CD4-positive, alpha-beta T cell (primary cell): ENCODE measurements around the gene HS6ST2. TPM values are rescaled to one million over a fixed set of nuclear protein-coding genes. Genes with fewer than 3 reads are reported as not detected.

Source experiments
- ATAC-seq: fragments of 200-7000 bp; cut with Tn5 transposase; one replicate; pipeline ENCODE4 v1.10.0; 2022; ENCODE audit warnings: mild to moderate bottlenecking; ENCODE audit not compliant: poor library complexity
- CTCF ChIA-PET: fragments of 350-600 bp; sonication (Branson Sonifier 250); formaldehyde crosslinking; loops from one replicate; lab custom pipeline; 2021; ENCODE audit warnings: antibody characterized with exemption, inconsistent platforms; lab: Charles Lee
- POLR2A ChIA-PET: fragments of 350-600 bp; sonication (Branson Sonifier 250); formaldehyde crosslinking; loops from one replicate; lab custom pipeline; 2021; ENCODE audit warnings: antibody characterized with exemption, inconsistent platforms; lab: Charles Lee
- DNase-seq, 14 experiments: peaks; one replicate each; pipeline ENCODE4 v3.0.0-alpha.2; 2013 to 2020; ENCODE audit warnings: mixed read lengths in 2 of 14
- H3K27ac ChIP-seq, 2 donors: one replicate each; pipeline versions ENCODE4 v1.5.1 to v1.7.0; 2013; ENCODE audit warnings: low read length in 2 of 2, low read depth in 1 of 2, mild to moderate bottlenecking in 1 of 2
- H3K27me3 ChIP-seq, 2 experiments: 1 replicate in 1 of 2; 2 replicates in 1 of 2; pipeline versions ENCODE4 v1.6.1 to v1.7.0; 2013; ENCODE audit warnings: low read length in 2 of 2, control low read depth in 1 of 2, mild to moderate bottlenecking in 1 of 2, moderate library complexity in 1 of 2; ENCODE audit not compliant: insufficient read depth in 2 of 2, control insufficient read depth in 1 of 2
- H3K36me3 ChIP-seq: one replicate; pipeline ENCODE4 v1.6.1; 2013; ENCODE audit warnings: low read length, control low read depth; ENCODE audit not compliant: insufficient read depth
- H3K4me1 ChIP-seq: one replicate; pipeline ENCODE4 v1.6.1; 2013; ENCODE audit warnings: low read length, control low read depth; ENCODE audit not compliant: insufficient read depth
- H3K4me3 ChIP-seq: one replicate; pipeline ENCODE4 v1.5.1; 2013; ENCODE audit warnings: mild to moderate bottlenecking, low read length, moderate library complexity
- H3K9me3 ChIP-seq, 2 experiments: 1 replicate in 1 of 2; 2 replicates in 1 of 2; pipeline versions ENCODE4 v1.6.1 to v1.7.0; 2013; ENCODE audit warnings: low read length in 2 of 2, mild to moderate bottlenecking in 2 of 2, control low read depth in 1 of 2, moderate library complexity in 1 of 2; ENCODE audit not compliant: control insufficient read depth in 1 of 2, insufficient read depth in 1 of 2
- H3K27ac Mint-ChIP-seq: one replicate; pipeline ENCODE4 v1.8.0; 2020; ENCODE audit warnings: mixed read lengths
- H3K27me3 Mint-ChIP-seq: one replicate; pipeline ENCODE4 v1.8.0; 2021; ENCODE audit warnings: mixed read lengths
- H3K36me3 Mint-ChIP-seq: one replicate; pipeline ENCODE4 v1.8.0; 2021; ENCODE audit warnings: low read depth, mixed read lengths
- H3K4me1 Mint-ChIP-seq: one replicate; pipeline ENCODE4 v1.8.0; 2021; ENCODE audit warnings: low read depth, mixed read lengths
- H3K4me3 Mint-ChIP-seq: one replicate; pipeline ENCODE4 v1.8.0; 2020; ENCODE audit warnings: mild to moderate bottlenecking, mixed read lengths
- H3K9me3 Mint-ChIP-seq: one replicate; pipeline ENCODE4 v1.8.0; 2020; ENCODE audit warnings: mixed read lengths
- CTCF ChIP-seq: fragments of 200-600 bp; IDR thresholded peaks from one replicate; pipeline ENCODE4 v1.8.0; 2022; ENCODE audit warnings: antibody characterized with exemption, mild to moderate bottlenecking
- intact Hi-C, 2 experiments: fragments of 100-400 bp; cut with DNase I in 1 of 2; cut with micrococcal nuclease in 1 of 2; formaldehyde crosslinking; loops; one replicate each; pipeline versions ENCODE4 v1.15.1 to v1.9.0; 2023 to 2025; cut with DNase I, micrococcal nuclease
- total RNA-seq, 174 experiments: library from RNA in 2 of 174; stranded (reverse) in 2 of 174; gene quantifications; one replicate each; pipeline ENCODE4 v1.2.3 and lab custom pipeline; 2021 to 2026

The HS6ST2 gene
- total RNA-seq, 2 experiments from 2014 or later, result not detected

GRCh38 chrX:132639446-132639845 is 319.0 kb downstream of the HS6ST2 start:
- ATAC-seq (no peak), DNase-seq (no peak)
- H3K27me3 ChIP-seq, result no peaks in the 10 kb centered on the region
- H3K27ac ChIP-seq, result no peak overlapping the region
- H3K36me3 ChIP-seq, result no peaks in the 10 kb centered on the region
- H3K27ac Mint-ChIP-seq, result no peak overlapping the region
- H3K9me3 Mint-ChIP-seq, result no peaks in the 10 kb centered on the region
- no peaks in the 10 kb centered on the region for H3K9me3 ChIP-seq
- ChIA-PET POLR2A (no interaction called here), CTCF (interaction anchor here (1.2 kb wide), 1 partner anchor 13 kb away, joined by 3 read pairs; no protein-coding TSS in a partner anchor)
- no peaks in the 10 kb centered on the region for H3K27me3 Mint-ChIP-seq
- H3K4me1 Mint-ChIP-seq, result no peaks in the 10 kb centered on the region
- TF ChIP-seq CTCF, result no peak
- H3K36me3 Mint-ChIP-seq, result no peaks in the 10 kb centered on the region
- H3K4me1 ChIP-seq, result no peaks in the 10 kb centered on the region
- no peak overlapping the region for H3K4me3 Mint-ChIP-seq
- intact Hi-C loops, result no loop called here
- H3K4me3 ChIP-seq, result no peak overlapping the region

GRCh38 chrX:132638313-132638712 is 320.1 kb downstream of the HS6ST2 start:
- intact Hi-C loops, result no loop called here
- Mint-ChIP-seq H3K4me1 (no peaks in the 10 kb centered on the region), H3K36me3 (no peaks in the 10 kb centered on the region), H3K4me3 (no peak overlapping the region), H3K9me3 (no peaks in the 10 kb centered on the region), H3K27me3 (no peaks in the 10 kb centered on the region), H3K27ac (no peak overlapping the region)
- ATAC-seq (no peak), DNase-seq (no peak)
- Histone ChIP-seq H3K4me1 (no peaks in the 10 kb centered on the region), H3K4me3 (no peak overlapping the region), H3K27ac (no peak overlapping the region), H3K27me3 (no peaks in the 10 kb centered on the region), H3K36me3 (no peaks in the 10 kb centered on the region), H3K9me3 (no peaks in the 10 kb centered on the region)
- TF ChIP-seq CTCF, result no peak
- POLR2A ChIA-PET, result no interaction called here
- CTCF ChIA-PET, result no interaction called here

- no peak overlapping the region for H3K27ac Mint-ChIP-seq
- ChIA-PET POLR2A (no interaction called here), CTCF (no interaction called here)
Observed at GRCh38 chrX:132636080-132636479, 322.3 kb downstream of the HS6ST2 start.

More at GRCh38 chrX:132636080-132636479, 322.3 kb downstream of the HS6ST2 start:
- Mint-ChIP-seq H3K4me3 (no peak overlapping the region), H3K36me3 (no peaks in the 10 kb centered on the region), H3K9me3 (no peaks in the 10 kb centered on the region), H3K4me1 (no peaks in the 10 kb centered on the region), H3K27me3 (no peaks in the 10 kb centered on the region)
- no peaks in the 10 kb centered on the region for H3K27me3 ChIP-seq
- no peaks in the 10 kb centered on the region for H3K36me3 ChIP-seq
- no peak overlapping the region for H3K4me3 ChIP-seq
- no peak for TF ChIP-seq CTCF
- no peaks in the 10 kb centered on the region for H3K4me1 ChIP-seq
- ATAC-seq (no peak), DNase-seq (no peak)
- intact Hi-C loops, result no loop called here
- H3K9me3 ChIP-seq, result no peaks in the 10 kb centered on the region
- H3K27ac ChIP-seq, result no peak overlapping the region
